Sigmoid colon (tissue), 4 donors: ENCODE results near the gene RBP7.
"Not testable (repeated sequence)": the region's sequence is repeated elsewhere in the genome, so short reads cannot be mapped to it uniquely, and the experiment has no call there.

Experiments used
- POLR2A ChIP-seq, 2 donors: fragments of 450-650 bp; IDR thresholded peaks; one replicate each; pipeline ENCODE4 v1.6.1; 2016; ENCODE audit warnings: antibody characterized with exemption in 2 of 2, mild to moderate bottlenecking in 2 of 2, moderate library complexity in 2 of 2
- POLR2AphosphoS5 ChIP-seq, 4 donors: sonication (generic); formaldehyde crosslinking; IDR thresholded peaks; one replicate each; pipeline ENCODE4 v1.6.1; 2017; ENCODE audit warnings: antibody characterized with exemption in 4 of 4
- TF ChIP-seq, protein P1 (sequence below), 4 experiments: fragments of 450-650 bp in 3 of 4; fragments of 200-600 bp in 1 of 4; IDR thresholded peaks; one replicate each; pipeline ENCODE4 v1.5.1; 2016 to 2019; ENCODE audit warnings: antibody characterized with exemption in 4 of 4, mild to moderate bottlenecking in 3 of 4, moderate library complexity in 2 of 4

DNA sequence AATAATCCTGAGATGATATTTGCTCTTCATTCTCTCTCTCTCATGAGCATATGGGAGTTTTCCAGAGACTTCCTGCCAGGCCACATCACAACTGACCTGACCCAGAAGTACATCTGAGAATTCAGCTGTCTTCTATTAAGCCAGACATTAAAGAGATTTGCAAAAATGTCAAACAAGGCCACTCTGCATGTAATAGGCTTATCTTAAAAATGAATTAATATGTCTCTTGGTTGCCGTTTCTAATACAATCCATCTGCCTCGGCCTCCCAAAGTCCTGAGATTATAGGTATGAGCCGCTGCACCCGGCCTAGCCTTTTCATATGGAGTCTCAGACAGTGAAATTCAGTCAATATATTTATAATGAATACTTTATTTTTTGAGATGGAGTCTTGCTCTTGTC lies 25.0 kb downstream of the RBP7 start:
- TF ChIP-seq, protein P1, sequence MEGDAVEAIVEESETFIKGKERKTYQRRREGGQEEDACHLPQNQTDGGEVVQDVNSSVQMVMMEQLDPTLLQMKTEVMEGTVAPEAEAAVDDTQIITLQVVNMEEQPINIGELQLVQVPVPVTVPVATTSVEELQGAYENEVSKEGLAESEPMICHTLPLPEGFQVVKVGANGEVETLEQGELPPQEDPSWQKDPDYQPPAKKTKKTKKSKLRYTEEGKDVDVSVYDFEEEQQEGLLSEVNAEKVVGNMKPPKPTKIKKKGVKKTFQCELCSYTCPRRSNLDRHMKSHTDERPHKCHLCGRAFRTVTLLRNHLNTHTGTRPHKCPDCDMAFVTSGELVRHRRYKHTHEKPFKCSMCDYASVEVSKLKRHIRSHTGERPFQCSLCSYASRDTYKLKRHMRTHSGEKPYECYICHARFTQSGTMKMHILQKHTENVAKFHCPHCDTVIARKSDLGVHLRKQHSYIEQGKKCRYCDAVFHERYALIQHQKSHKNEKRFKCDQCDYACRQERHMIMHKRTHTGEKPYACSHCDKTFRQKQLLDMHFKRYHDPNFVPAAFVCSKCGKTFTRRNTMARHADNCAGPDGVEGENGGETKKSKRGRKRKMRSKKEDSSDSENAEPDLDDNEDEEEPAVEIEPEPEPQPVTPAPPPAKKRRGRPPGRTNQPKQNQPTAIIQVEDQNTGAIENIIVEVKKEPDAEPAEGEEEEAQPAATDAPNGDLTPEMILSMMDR (IDR thresholded peaks at IDR 0.05) = not testable (repeated sequence)
- TF ChIP-seq POLR2AphosphoS5, POLR2A (IDR thresholded peaks at IDR 0.05): not testable (repeated sequence)
